ENCODE results near the gene SMPD3.

The SMPD3 gene

GRCh38 chr16:68369168-68369567, 79.1 kb downstream of the SMPD3 start:
- no peak for DNase-seq (ENCODE audit: low spot score)

GRCh38 chr16:68368301-68368888, 79.9 kb downstream of the SMPD3 start:
- DNase-seq (ENCODE audit: low spot score), result no peak

GRCh38 chr16:68367891-68368290, 80.4 kb downstream of the SMPD3 start:
- DNase-seq (ENCODE audit: low spot score), result no peak

- DNase-seq (ENCODE audit: low spot score), result no peak
These were observed 80.9 kb downstream of the SMPD3 start for GRCh38 chr16:68367440-68367839.

GRCh38 chr16:68367030-68367429, 81.3 kb downstream of the SMPD3 start:
- peak; percentile 22 for DNase-seq (ENCODE audit: low spot score)

- DNase-seq (ENCODE audit: low spot score), result no peak
These were observed 82.2 kb downstream of the SMPD3 start for GRCh38 chr16:68366062-68366461.

GRCh38 chr16:68365167-68365817, 83.0 kb downstream of the SMPD3 start:
- no peak for DNase-seq (ENCODE audit: low spot score)

- no peak for DNase-seq (ENCODE audit: low spot score)
These were observed 83.7 kb downstream of the SMPD3 start for GRCh38 chr16:68364561-68364998.

- no peak for DNase-seq (ENCODE audit: low spot score)
These were observed 84.4 kb downstream of the SMPD3 start for GRCh38 chr16:68363658-68364521.

GRCh38 chr16:68362947-68363657, 85.2 kb downstream of the SMPD3 start:
- no peak for DNase-seq (ENCODE audit: low spot score)

- no peak for DNase-seq (ENCODE audit: low spot score)
These were observed 85.9 kb downstream of the SMPD3 start for GRCh38 chr16:68362262-68362913.

GRCh38 chr16:68361485-68361884, 86.8 kb downstream of the SMPD3 start:
- no peak for DNase-seq (ENCODE audit: low spot score)

- no peak for DNase-seq (ENCODE audit: low spot score)
These were observed 87.4 kb downstream of the SMPD3 start for GRCh38 chr16:68360956-68361355.

GRCh38 chr16:68360547-68360946, 87.8 kb downstream of the SMPD3 start:
- no peak for DNase-seq (ENCODE audit: low spot score)

GRCh38 chr16:68359398-68360191, 88.7 kb downstream of the SMPD3 start:
- DNase-seq (ENCODE audit: low spot score), result no peak

GRCh38 chr16:68358951-68359350, 89.4 kb downstream of the SMPD3 start:
- no peak for DNase-seq (ENCODE audit: low spot score)

- no peak for DNase-seq (ENCODE audit: low spot score)
These were observed 90.4 kb downstream of the SMPD3 start for GRCh38 chr16:68357923-68358322.

- DNase-seq (ENCODE audit: low spot score), result no peak
These were observed 90.8 kb downstream of the SMPD3 start for GRCh38 chr16:68357521-68357922.

GRCh38 chr16:68356919-68357286, 91.4 kb downstream of the SMPD3 start:
- DNase-seq (ENCODE audit: low spot score), result no peak

- no peak for DNase-seq (ENCODE audit: low spot score)
These were observed 91.9 kb downstream of the SMPD3 start for GRCh38 chr16:68356249-68356918.
